Calu3 (cell line): ENCODE data around the gene METTL23. TPM values are rescaled to one million over a fixed set of nuclear protein-coding genes. Genes with fewer than 3 reads are reported as not detected.

ENCODE experiments used
- BruUV-seq: library from RNA; stranded (reverse); fragments of 400-500 nt; replicated peaks from 2 replicates; lab custom pipeline; 2021; lab: Mats Ljungman, UMichigan
- CTCF ChIA-PET: fragments of 300-600 bp; sonication (Branson Sonifier 250); formaldehyde crosslinking; loops from one replicate; lab custom pipeline; 2022; ENCODE audit warnings: antibody characterized with exemption; lab: Charles Lee
- DNase-seq: peaks from one replicate; pipeline ENCODE4 v3.0.0; 2022
- H3K27ac Mint-ChIP-seq: one replicate; pipeline ENCODE4 v1.8.0; 2022; ENCODE audit warnings: mixed read lengths; ENCODE audit not compliant: unreplicated experiment
- H3K27me3 Mint-ChIP-seq: one replicate; pipeline ENCODE4 v1.8.0; 2022; ENCODE audit warnings: mixed read lengths; ENCODE audit not compliant: unreplicated experiment
- H3K36me3 Mint-ChIP-seq: one replicate; pipeline ENCODE4 v1.8.0; 2022; ENCODE audit warnings: mild to moderate bottlenecking, moderate library complexity, mixed read lengths; ENCODE audit not compliant: insufficient read depth, unreplicated experiment
- H3K4me1 Mint-ChIP-seq: one replicate; pipeline ENCODE4 v1.8.0; 2022; ENCODE audit warnings: mild to moderate bottlenecking, low read depth, mixed read lengths; ENCODE audit not compliant: unreplicated experiment
- H3K4me3 Mint-ChIP-seq: one replicate; pipeline ENCODE4 v1.8.0; 2022; ENCODE audit warnings: mild to moderate bottlenecking, low read depth, moderate library complexity, mixed read lengths; ENCODE audit not compliant: unreplicated experiment
- H3K9me3 Mint-ChIP-seq: one replicate; pipeline ENCODE4 v1.8.0; 2022; ENCODE audit warnings: low read depth, mixed read lengths; ENCODE audit not compliant: unreplicated experiment
- CTCF ChIP-seq: fragments of 200-600 bp; IDR thresholded peaks from one replicate; pipeline ENCODE4 v1.8.0; 2022; ENCODE audit warnings: antibody characterized with exemption; ENCODE audit not compliant: unreplicated experiment
- intact Hi-C: fragments of 100-400 bp; cut with micrococcal nuclease; formaldehyde crosslinking; loops from one replicate; pipeline ENCODE4 v1.10.0; 2022; ENCODE audit not compliant: unreplicated experiment
- total RNA-seq: library from RNA; stranded (reverse); gene quantifications from 2 replicates; pipeline ENCODE4 v1.2.3, GENCODE V29; 2022

METTL23 gene
- total RNA-seq, 1 experiment from 2014 or later, result 58.1 TPM

GRCh38 chr17:76700617-76701470, 25.8 kb upstream of the METTL23 start:
- BruUV-seq, result no TSS peak
- Mint-ChIP-seq H3K36me3 (no peaks in the 10 kb centered on the region), H3K4me3 (no peak overlapping the region), H3K4me1 (peaks cover under 1% of the 10 kb centered on the region), H3K27me3 (peaks cover 16% of the 10 kb centered on the region), H3K9me3 (no peaks in the 10 kb centered on the region), H3K27ac (no peak overlapping the region)
- no peak for DNase-seq
- intact Hi-C loops, result no loop called here
- CTCF ChIA-PET, result interaction anchor here (0.6 kb wide), 1 partner anchor 238 kb away, joined by 7 read pairs; no protein-coding TSS in a partner anchor
- TF ChIP-seq CTCF, result no peak

GRCh38 chr17:76701471-76701967, 25.1 kb upstream of the METTL23 start:
- H3K4me1 Mint-ChIP-seq, result no peaks in the 10 kb centered on the region
- H3K27me3 Mint-ChIP-seq, result peaks cover 12% of the 10 kb centered on the region
- H3K36me3 Mint-ChIP-seq, result no peaks in the 10 kb centered on the region
- BruUV-seq, result no TSS peak
- CTCF ChIA-PET, result interaction anchor here (0.6 kb wide), 1 partner anchor 238 kb away, joined by 7 read pairs; no protein-coding TSS in a partner anchor
- no peak for TF ChIP-seq CTCF
- H3K4me3 Mint-ChIP-seq, result no peak overlapping the region
- intact Hi-C loops, result no loop called here
- no peak overlapping the region for H3K27ac Mint-ChIP-seq
- no peak for DNase-seq
- H3K9me3 Mint-ChIP-seq, result no peaks in the 10 kb centered on the region

- no peak for TF ChIP-seq CTCF
- H3K36me3 Mint-ChIP-seq, result no peaks in the 10 kb centered on the region
- no peak overlapping the region for H3K4me3 Mint-ChIP-seq
- intact Hi-C loops, result no loop called here
- H3K27ac Mint-ChIP-seq, result no peak overlapping the region
- no TSS peak for BruUV-seq
- H3K4me1 Mint-ChIP-seq, result no peaks in the 10 kb centered on the region
- DNase-seq, result no peak
- H3K9me3 Mint-ChIP-seq, result no peaks in the 10 kb centered on the region
- peaks cover 12% of the 10 kb centered on the region for H3K27me3 Mint-ChIP-seq
- CTCF ChIA-PET, result no interaction called here
Observed at GRCh38 chr17:76702076-76702475, 24.6 kb upstream of the METTL23 start.

GRCh38 chr17:76702941-76703637, 23.6 kb upstream of the METTL23 start:
- no TSS peak for BruUV-seq
- Mint-ChIP-seq H3K4me1 (no peaks in the 10 kb centered on the region), H3K27ac (no peak overlapping the region)

More at GRCh38 chr17:76702941-76703637, 23.6 kb upstream of the METTL23 start:
- no peak for DNase-seq
- no peaks in the 10 kb centered on the region for H3K36me3 Mint-ChIP-seq
- TF ChIP-seq CTCF, result no peak
- no peak overlapping the region for H3K4me3 Mint-ChIP-seq
- intact Hi-C loops, result no loop called here
- H3K27me3 Mint-ChIP-seq, result peaks cover 12% of the 10 kb centered on the region
- no peaks in the 10 kb centered on the region for H3K9me3 Mint-ChIP-seq
- CTCF ChIA-PET, result interaction anchor here (1.3 kb wide), 1 partner anchor 22 kb away, joined by 5 read pairs; no protein-coding TSS in a partner anchor
